Gastroesophageal sphincter (tissue), 4 donors: ENCODE data around the gene KIF5A. TPM values are rescaled to one million over a fixed set of nuclear protein-coding genes. Genes with fewer than 3 reads are reported as not detected.

ENCODE experiments used
- ATAC-seq: fragments of 150-250 bp; one replicate; pipeline ENCODE4 v1.9.1; 2016; ENCODE audit warnings: mild to moderate bottlenecking, moderate library complexity
- H3K27ac ChIP-seq, 4 donors: fragments of 200-600 bp; sonication (generic) in 3 of 4; 1 replicate in 3 of 4; 2 replicates in 1 of 4; pipeline ENCODE4 v1.5.1; 2016 to 2019
- H3K27me3 ChIP-seq: fragments of 200-600 bp; sonication (generic); one replicate; pipeline ENCODE4 v1.5.1; 2019
- H3K36me3 ChIP-seq, 2 donors: fragments of 200-600 bp; sonication (generic); one replicate each; pipeline ENCODE4 v1.5.1; 2019; ENCODE audit warnings: control low read depth in 1 of 2
- H3K4me1 ChIP-seq, 3 donors: fragments of 200-600 bp; sonication (generic); 1 replicate in 2 of 3; 2 replicates in 1 of 3; pipeline ENCODE4 v1.5.1; 2016 to 2019; ENCODE audit warnings: control low read depth in 2 of 3
- H3K4me3 ChIP-seq, 2 donors: fragments of 200-600 bp; sonication (generic); one replicate each; pipeline ENCODE4 v1.5.1; 2019; ENCODE audit warnings: mild to moderate bottlenecking in 1 of 2, moderate library complexity in 1 of 2
- H3K9me3 ChIP-seq, 3 donors: fragments of 200-600 bp; sonication (generic); one replicate each; pipeline ENCODE4 v1.5.1; 2017 to 2019; ENCODE audit warnings: control low read depth in 2 of 3
- EP300 ChIP-seq: sonication (generic); formaldehyde crosslinking; IDR thresholded peaks from one replicate; pipeline ENCODE4 v1.6.1; 2017; ENCODE audit warnings: antibody characterized with exemption, mild to moderate bottlenecking
- POLR2A ChIP-seq, 2 donors: fragments of 450-650 bp; IDR thresholded peaks; one replicate each; pipeline ENCODE4 v1.6.1; 2017; ENCODE audit warnings: antibody characterized with exemption in 2 of 2, mild to moderate bottlenecking in 2 of 2, moderate library complexity in 1 of 2
- POLR2AphosphoS5 ChIP-seq: sonication (generic); formaldehyde crosslinking; IDR thresholded peaks from one replicate; pipeline ENCODE4 v1.6.1; 2017; ENCODE audit warnings: antibody characterized with exemption
- WGBS, 2 donors: methylation state at CpG; one replicate each; pipeline ENCODE4 v1.1.5; 2018; ENCODE audit warnings: low coverage in 1 of 2; 5-methylcytosine and 5-hydroxymethylcytosine counted together
- total RNA-seq, 4 donors: library from RNA; depleted of rRNA; stranded (reverse); fragments of >200 nt; gene quantifications; one replicate each; pipeline ENCODE4 v1.1.0, GENCODE V29; 2016
- TF ChIP-seq, protein P1 (sequence below), 4 experiments: fragments of 200-600 bp in 2 of 4; fragments of 450-650 bp in 2 of 4; sonication (generic) in 1 of 4; IDR thresholded peaks; one replicate each; pipeline ENCODE4 v1.5.1; 2017 to 2019; ENCODE audit warnings: antibody characterized with exemption in 4 of 4, mild to moderate bottlenecking in 2 of 4, moderate library complexity in 2 of 4

The KIF5A gene
- total RNA-seq, 4 donors from 2014 or later = 0.89 to 4.7 (median 1.6) TPM

- Histone ChIP-seq H3K4me3 (peak overlapping the region; percentile 74 to 79), H3K27me3 (no peaks in the 10 kb centered on the region), H3K4me1 (peaks cover 5 to 59% (median 36%) of the 10 kb centered on the region in 3 donors), H3K27ac (peak overlapping the region; percentile 93 to 99 (median 98)), H3K9me3 (no peaks in the 10 kb centered on the region), H3K36me3 (peaks cover 7 to 41% of the 10 kb centered on the region in 2 donors)
- no peak for ATAC-seq
- WGBS, 2 donors = 46 to 65% methylated on average over 6 to 7 of the region's 8 CpGs
- TF ChIP-seq POLR2AphosphoS5 = peak; percentile 47
- no peak for TF ChIP-seq POLR2A (IDR thresholded peaks at IDR 0.05)
- TF ChIP-seq EP300 = no peak
These were observed 31.5 kb upstream of the KIF5A start for GRCh38 chr12:57518176-57518919.

DNA sequence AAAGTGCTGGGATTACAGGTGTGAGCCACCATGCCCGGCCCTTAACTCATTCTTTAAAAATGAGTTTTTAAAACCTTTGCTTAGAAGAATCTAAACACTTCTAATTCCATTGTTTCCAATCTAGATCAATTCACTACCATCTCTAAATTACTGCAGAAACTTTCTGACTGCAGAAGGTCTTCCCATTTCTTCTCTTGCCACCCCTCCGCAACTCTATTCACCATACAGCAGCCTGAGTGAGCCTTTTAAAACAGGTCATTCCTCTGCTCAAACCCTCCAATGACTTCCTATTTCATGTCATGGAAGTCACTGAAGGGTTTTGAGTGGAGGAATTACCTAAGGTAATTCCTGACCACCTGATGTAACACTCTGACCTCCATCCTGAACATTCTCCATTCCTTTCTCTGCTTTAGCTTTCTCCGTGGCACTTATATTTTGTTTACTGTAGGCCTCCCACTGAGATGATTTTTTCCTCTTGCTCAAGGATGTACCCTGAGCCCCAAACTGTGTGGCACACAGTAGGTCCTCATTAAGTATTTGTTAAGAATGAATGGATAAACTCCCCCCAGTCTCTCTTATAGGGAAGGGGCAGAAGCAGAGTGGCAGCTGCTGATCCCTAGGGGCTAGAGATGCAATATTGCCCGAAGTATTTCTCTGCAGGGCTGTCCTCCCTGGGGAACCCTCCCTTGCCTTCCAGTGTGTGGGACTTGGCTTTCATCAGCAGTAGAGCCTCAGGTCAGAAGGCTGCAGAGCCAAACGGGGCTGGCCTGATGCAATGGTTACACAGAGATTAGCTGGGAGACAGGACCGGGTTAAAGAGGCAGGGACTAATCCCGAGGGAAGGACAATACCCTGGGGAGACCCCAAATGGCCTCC lies 30.7 kb upstream of the KIF5A start:
- Histone ChIP-seq H3K27me3 (no peaks in the 10 kb centered on the region), H3K36me3 (peaks cover 7 to 38% of the 10 kb centered on the region in 2 donors), H3K27ac (peak overlapping the region; percentile 93 to 99 (median 98)), H3K4me3 (peak overlapping the region; percentile 74 to 79), H3K9me3 (no peaks in the 10 kb centered on the region), H3K4me1 (peaks cover 5 to 67% (median 42%) of the 10 kb centered on the region in 3 donors)
- WGBS, 2 donors = 16 to 39% methylated on average over 3 to 7 of the region's 7 CpGs
- TF ChIP-seq POLR2A (IDR thresholded peaks at IDR 0.05) (no peak), EP300 (no peak), POLR2AphosphoS5 (no peak)
- TF ChIP-seq, protein P1, sequence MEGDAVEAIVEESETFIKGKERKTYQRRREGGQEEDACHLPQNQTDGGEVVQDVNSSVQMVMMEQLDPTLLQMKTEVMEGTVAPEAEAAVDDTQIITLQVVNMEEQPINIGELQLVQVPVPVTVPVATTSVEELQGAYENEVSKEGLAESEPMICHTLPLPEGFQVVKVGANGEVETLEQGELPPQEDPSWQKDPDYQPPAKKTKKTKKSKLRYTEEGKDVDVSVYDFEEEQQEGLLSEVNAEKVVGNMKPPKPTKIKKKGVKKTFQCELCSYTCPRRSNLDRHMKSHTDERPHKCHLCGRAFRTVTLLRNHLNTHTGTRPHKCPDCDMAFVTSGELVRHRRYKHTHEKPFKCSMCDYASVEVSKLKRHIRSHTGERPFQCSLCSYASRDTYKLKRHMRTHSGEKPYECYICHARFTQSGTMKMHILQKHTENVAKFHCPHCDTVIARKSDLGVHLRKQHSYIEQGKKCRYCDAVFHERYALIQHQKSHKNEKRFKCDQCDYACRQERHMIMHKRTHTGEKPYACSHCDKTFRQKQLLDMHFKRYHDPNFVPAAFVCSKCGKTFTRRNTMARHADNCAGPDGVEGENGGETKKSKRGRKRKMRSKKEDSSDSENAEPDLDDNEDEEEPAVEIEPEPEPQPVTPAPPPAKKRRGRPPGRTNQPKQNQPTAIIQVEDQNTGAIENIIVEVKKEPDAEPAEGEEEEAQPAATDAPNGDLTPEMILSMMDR (IDR thresholded peaks at IDR 0.05) = no peak
- no peak for ATAC-seq

GRCh38 chr12:57519796-57520052 lies 30.1 kb upstream of the KIF5A start:
- H3K9me3 ChIP-seq = no peaks in the 10 kb centered on the region
- H3K4me3 ChIP-seq = peak overlapping the region; percentile 74 to 79
- peaks cover 5 to 38% of the 10 kb centered on the region in 2 donors for H3K36me3 ChIP-seq
- H3K4me1 ChIP-seq = peaks cover 5 to 73% (median 47%) of the 10 kb centered on the region in 3 donors
- no peak for TF ChIP-seq POLR2A (IDR thresholded peaks at IDR 0.05)
- TF ChIP-seq POLR2AphosphoS5 = no peak
- TF ChIP-seq, protein P1 (IDR thresholded peaks at IDR 0.05) = no peak
- no peak for TF ChIP-seq EP300
- no peak for ATAC-seq
- no peaks in the 10 kb centered on the region for H3K27me3 ChIP-seq
- 0% methylated on average over 7 of the region's 8 CpGs; no CpG with 5 or more reads in 1 of the 2 donors for WGBS, 2 donors
- peak overlapping the region; percentile 93 to 99 (median 98) for H3K27ac ChIP-seq

DNA sequence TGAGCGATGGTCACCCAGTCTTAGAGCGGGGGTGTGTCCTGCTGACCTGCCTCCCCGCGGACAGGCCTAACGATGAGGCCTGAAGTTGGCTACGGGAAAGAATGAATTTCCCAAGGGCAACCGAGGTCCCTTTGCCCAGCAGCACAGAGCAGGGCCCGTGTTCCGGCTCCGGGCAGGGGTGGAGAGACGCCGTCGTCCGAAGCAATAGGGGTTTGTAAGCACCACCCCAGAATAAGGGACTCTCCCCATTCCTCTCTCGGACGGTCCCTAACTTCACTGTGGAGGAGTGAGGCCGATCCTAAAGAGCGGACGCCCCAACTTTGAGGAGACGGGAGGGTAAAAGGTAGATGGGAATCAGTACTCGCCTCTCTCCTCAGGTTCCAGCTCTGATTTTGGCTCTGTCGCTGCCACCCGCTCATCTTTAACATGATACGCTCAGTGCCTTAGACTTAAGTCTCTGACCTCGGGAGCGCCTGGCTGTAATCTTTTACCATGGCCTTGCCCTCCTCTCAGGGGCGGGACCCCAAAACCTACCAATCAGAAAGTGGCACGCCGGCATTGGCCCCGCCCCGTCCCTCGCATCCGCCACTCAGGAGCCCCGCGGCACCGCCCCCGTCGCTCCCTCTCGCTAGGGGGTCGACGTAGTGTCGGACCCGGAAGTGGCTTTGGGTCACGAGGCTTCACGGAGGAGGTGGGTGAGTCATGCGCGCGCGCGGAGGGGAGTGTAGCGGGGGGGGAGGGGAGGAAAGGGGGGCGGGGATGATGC lies 29.6 kb upstream of the KIF5A start, which contains the start of gene DDIT3:
DDIT3 (minus strand) TSS at position 462 of the 766 bp plus-strand sequence. CDS start 3,108 bp downstream, outside the sequence.
- WGBS, 2 donors = 0 to 4% methylated on average over 10 to 11 of the region's 52 CpGs
- ATAC-seq = peak; percentile 86
- Histone ChIP-seq H3K36me3 (peaks cover 0 to 38% of the 10 kb centered on the region in 2 donors), H3K4me3 (peak within 1 kb of the TSS; percentile 74 to 79), H3K9me3 (no peaks in the 10 kb centered on the region), H3K4me1 (peaks cover 5 to 78% (median 51%) of the 10 kb centered on the region in 3 donors), H3K27ac (peak within 1 kb of the TSS; percentile 97 to 99 (median 98)), H3K27me3 (no peaks in the 10 kb centered on the region)
- TF ChIP-seq POLR2AphosphoS5 = peak; percentile 100
- TF ChIP-seq, protein P1 (IDR thresholded peaks at IDR 0.05) = no peak
- no peak for TF ChIP-seq EP300
- TF ChIP-seq POLR2A (IDR thresholded peaks at IDR 0.05) = peak; percentile 98 to 99

- H3K27me3 ChIP-seq = no peaks in the 10 kb centered on the region
- peaks cover 5 to 83% (median 54%) of the 10 kb centered on the region in 3 donors for H3K4me1 ChIP-seq
- peak overlapping the region; percentile 97 to 99 (median 98) for H3K27ac ChIP-seq
- no peaks in the 10 kb centered on the region for H3K9me3 ChIP-seq
- peak overlapping the region in 1 of 2 donors; percentile 79 for H3K4me3 ChIP-seq
- peaks cover 0 to 38% of the 10 kb centered on the region in 2 donors for H3K36me3 ChIP-seq
- no peak for ATAC-seq
- 57 to 65% methylated on average over 4 to 5 of the region's 17 CpGs for WGBS, 2 donors
- TF ChIP-seq POLR2A (IDR thresholded peaks at IDR 0.05) = no peak
- no peak for TF ChIP-seq EP300
- no peak for TF ChIP-seq POLR2AphosphoS5
- TF ChIP-seq, protein P1 (IDR thresholded peaks at IDR 0.05) = no peak
These were observed 28.3 kb upstream of the KIF5A start for GRCh38 chr12:57521525-57522010.
